ENCODE results near the gene TRAPPC4.

TRAPPC4 gene

DNA sequence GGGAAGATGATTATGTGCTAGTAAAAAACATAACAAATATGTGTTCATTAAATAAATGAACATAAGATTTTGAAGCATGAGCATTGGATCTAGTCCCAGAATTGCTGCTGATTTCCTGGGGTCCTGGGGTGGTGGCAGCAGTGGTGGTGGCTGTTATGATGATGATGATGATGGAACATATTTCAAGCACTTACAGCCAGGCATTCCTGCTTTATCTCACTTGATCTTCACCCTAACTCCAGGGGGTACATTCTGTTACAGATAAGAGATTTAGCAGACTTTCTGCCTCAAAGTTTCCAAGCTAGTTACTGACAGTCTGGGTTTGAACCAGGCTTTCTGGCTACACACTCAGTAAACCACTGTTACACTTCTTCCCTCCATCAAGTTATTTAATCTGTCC lies 5.2 kb downstream of the TRAPPC4 start:
- H3K4me3 Mint-ChIP-seq, result no peak overlapping the region
- peaks cover 45% of the 10 kb centered on the region for H3K36me3 Mint-ChIP-seq
- H3K27me3 Mint-ChIP-seq, result no peaks in the 10 kb centered on the region
- no peaks in the 10 kb centered on the region for H3K9me3 Mint-ChIP-seq
- no peak for DNase-seq
- CTCF ChIA-PET, result no interaction called here
- peaks cover 52% of the 10 kb centered on the region for H3K4me1 Mint-ChIP-seq
- H3K27ac Mint-ChIP-seq, result no peak overlapping the region

DNA sequence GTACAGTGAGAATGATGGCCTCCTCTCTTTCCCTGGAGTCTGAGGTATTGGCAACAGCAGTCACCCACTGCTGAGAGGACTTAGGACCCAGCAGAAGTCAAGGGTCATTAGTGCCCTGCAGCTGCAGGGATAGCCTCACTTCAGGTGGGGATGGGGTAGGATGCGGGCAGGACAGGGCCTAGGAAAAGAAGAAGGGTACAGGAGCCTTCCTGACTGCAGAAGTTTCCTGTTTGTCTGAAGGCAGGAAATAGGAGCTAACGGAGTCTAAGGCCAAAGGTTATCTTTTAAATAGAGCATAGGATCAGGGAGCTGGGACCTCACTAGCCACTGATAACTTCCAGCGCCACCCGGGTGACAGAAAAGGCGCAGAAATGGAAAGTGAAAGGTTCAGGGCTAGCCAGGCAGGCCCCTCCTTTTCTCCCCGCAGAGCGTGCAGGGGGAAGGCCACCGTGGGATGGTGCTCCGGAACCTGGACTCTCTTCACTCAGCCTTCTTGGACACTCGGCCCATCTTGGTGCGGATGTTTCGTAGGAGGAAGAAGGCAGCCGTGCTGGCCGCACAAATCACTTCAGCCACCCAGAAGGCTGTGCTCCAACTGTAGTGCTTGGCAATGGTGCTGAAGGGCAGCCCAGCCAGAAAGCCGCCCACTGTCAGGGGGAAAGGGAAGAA lies 6.0 kb downstream of the TRAPPC4 start:
- peak overlapping the region; percentile 8 for H3K27ac Mint-ChIP-seq
- no peaks in the 10 kb centered on the region for H3K27me3 Mint-ChIP-seq
- H3K4me1 Mint-ChIP-seq, result peaks cover 57% of the 10 kb centered on the region
- CTCF ChIA-PET, result no interaction called here
- no peaks in the 10 kb centered on the region for H3K9me3 Mint-ChIP-seq
- no peak overlapping the region for H3K4me3 Mint-ChIP-seq
- H3K36me3 Mint-ChIP-seq, result peaks cover 43% of the 10 kb centered on the region
- DNase-seq, result no peak

DNA sequence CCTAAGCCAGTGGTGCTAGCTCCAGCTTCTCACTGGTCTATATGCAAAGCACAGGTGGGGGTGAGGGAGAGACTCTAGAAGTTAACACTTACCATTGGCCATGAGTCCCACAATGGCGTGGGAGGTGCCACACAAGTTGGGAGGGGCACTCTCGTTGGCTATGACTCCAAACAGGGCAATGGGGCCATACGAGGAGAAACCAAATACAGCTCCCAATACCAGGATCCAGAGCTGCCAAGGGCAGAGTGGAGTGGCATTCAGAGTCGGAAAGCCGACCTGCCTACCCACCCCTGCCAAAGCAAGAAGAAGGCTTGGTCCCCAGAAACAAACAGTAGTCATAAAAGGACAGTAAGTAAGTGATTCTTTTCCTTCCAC lies 6.5 kb downstream of the TRAPPC4 start:
- H3K27ac Mint-ChIP-seq, result no peak overlapping the region
- DNase-seq, result no peak
- peaks cover 56% of the 10 kb centered on the region for H3K4me1 Mint-ChIP-seq
- CTCF ChIA-PET, result no interaction called here
- H3K9me3 Mint-ChIP-seq, result no peaks in the 10 kb centered on the region
- no peak overlapping the region for H3K4me3 Mint-ChIP-seq
- no peaks in the 10 kb centered on the region for H3K27me3 Mint-ChIP-seq
- peaks cover 38% of the 10 kb centered on the region for H3K36me3 Mint-ChIP-seq

DNA sequence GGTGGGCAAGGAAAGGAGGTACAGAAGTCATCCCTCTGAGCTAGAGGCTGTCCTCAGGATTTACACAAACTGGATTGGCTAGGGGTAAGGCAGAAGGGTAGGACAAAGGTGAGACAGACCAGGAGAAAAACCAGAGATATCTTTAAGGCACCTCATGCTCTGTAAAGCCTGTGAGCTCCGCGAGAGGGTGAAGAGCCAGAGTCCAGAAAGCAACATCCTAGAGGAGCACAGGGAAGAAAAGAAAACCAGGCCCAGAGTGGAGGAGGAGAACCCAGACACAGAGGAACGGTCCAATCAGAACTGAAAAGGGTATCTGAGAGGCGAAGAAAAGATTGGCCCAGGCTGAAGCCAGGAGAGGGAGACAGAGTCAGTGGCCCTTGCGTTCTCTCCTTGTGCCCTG lies 7.0 kb downstream of the TRAPPC4 start:
- no peak overlapping the region for H3K27ac Mint-ChIP-seq
- peaks cover 51% of the 10 kb centered on the region for H3K4me1 Mint-ChIP-seq
- H3K36me3 Mint-ChIP-seq, result peaks cover 34% of the 10 kb centered on the region
- CTCF ChIA-PET, result no interaction called here
- no peak overlapping the region for H3K4me3 Mint-ChIP-seq
- no peak for DNase-seq
- H3K9me3 Mint-ChIP-seq, result no peaks in the 10 kb centered on the region
- no peaks in the 10 kb centered on the region for H3K27me3 Mint-ChIP-seq

DNA sequence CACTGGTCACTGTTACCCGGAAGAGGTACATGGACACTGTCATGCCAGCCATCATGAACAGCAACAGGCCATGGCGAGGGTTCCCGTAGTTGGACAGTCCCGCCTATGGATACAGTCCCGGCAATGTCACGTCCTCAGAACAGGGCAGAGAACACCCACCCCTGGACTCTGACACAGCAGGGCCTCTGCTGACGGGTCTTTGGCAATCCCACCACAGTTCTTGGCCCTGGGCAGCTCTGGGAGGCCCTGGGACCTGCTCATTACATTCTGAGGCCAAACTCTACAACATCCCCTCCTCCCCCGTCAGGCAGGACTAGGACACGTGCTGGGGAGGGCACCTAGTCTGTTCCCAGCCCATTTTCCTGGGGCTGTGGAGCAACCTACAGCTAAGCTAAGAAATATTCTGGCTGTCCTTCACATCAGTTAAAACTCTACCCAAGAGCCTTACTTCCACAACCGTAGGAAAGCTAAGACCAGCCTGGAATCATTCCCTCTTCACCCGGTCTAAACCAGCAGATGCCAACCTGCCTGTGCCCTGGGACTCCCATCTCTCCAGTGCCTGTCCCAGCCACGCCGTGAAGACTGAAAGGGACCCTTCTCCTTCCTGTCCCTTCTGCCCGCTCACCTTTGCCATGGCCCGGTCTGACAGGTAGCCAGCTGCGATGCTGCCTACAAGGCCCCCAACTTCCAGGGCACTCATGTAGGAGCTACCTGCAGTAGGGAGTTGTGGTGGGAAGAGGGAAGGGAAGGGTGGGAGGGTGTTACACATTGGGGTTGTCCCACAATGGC lies 7.6 kb downstream of the TRAPPC4 start:
- H3K36me3 Mint-ChIP-seq, result peaks cover 33% of the 10 kb centered on the region
- H3K4me3 Mint-ChIP-seq, result no peak overlapping the region
- no peaks in the 10 kb centered on the region for H3K9me3 Mint-ChIP-seq
- no peak for DNase-seq
- CTCF ChIA-PET, result interaction anchor here (0.8 kb wide), 1 partner anchor 30 kb away, joined by 3 read pairs; no protein-coding TSS in a partner anchor
- no peak overlapping the region for H3K27ac Mint-ChIP-seq
- H3K27me3 Mint-ChIP-seq, result no peaks in the 10 kb centered on the region
- peaks cover 49% of the 10 kb centered on the region for H3K4me1 Mint-ChIP-seq

DNA sequence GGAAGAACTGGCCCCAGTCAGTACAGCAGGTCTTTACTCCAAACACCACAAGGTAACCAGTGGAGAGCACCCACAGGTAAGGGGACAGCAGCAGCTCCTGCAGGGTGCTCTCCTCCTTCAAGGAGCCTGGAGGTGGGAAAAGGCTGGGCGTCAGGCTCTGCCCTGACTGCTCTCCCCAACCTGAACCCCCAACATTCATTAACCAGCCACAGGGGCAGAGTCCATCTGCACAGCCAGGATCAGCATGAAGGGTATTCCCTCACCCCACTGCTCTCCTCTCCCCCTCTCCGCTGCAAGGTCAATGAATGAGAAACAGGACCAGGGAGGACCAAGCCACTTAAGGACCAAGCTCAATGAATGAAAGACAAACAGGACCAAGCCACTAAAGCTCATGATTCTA lies 8.4 kb downstream of the TRAPPC4 start:
- Mint-ChIP-seq H3K36me3 (peaks cover 25% of the 10 kb centered on the region), H3K4me3 (no peak overlapping the region), H3K4me1 (peaks cover 44% of the 10 kb centered on the region), H3K27ac (no peak overlapping the region), H3K9me3 (no peaks in the 10 kb centered on the region), H3K27me3 (no peaks in the 10 kb centered on the region)
- CTCF ChIA-PET, result interaction anchor here (0.7 to 1.2 kb wide), 3 partner anchors 21 to 170 kb away, joined by 3 read pairs; no protein-coding TSS in a partner anchor
- DNase-seq, result no peak

DNA sequence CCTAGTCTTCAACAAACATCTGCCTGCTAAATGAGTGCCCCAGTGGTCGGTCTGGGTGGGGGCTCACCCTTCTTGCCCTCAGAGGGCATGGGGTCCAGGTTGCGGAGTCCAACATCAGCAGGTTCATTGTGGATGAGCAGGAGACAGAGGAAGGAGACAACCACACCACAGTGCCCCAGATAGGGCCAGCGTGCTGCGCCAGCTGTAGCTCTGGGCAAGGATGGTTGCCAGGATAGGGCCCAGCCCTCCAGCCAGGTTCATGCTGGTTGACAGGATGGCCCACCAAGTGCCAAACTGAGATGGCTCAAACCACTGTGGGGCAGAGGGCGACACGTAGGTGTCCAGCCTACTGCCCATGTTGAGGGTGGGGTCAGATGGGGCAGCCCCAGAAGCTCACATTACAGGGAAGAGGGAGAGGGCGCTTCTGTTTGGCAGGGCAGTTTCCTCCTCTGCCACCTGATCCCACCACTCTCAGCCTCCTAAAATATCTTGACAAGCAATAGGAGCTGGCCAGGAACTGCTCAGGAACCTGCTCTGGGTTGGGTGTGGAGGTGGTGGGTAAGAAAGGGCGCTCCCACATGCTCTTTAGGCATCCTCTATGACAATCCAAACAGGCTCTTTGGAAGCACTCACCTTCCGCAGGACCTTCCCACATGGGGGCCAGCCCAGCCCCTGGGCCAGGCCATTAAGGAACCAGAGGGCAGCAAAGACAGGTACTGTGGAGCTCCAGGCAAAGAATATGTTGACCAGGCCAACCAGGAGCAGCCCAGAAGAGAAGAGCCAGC lies 9.2 kb downstream of the TRAPPC4 start:
- H3K36me3 Mint-ChIP-seq, result peaks cover 22% of the 10 kb centered on the region
- H3K9me3 Mint-ChIP-seq, result no peaks in the 10 kb centered on the region
- H3K4me1 Mint-ChIP-seq, result peaks cover 41% of the 10 kb centered on the region
- H3K27me3 Mint-ChIP-seq, result no peaks in the 10 kb centered on the region
- no peak overlapping the region for H3K4me3 Mint-ChIP-seq
- DNase-seq, result no peak
- no peak overlapping the region for H3K27ac Mint-ChIP-seq
- CTCF ChIA-PET, result interaction anchor here (1.2 to 1.5 kb wide), 2 partner anchors 8 to 20 kb away, joined by 3 read pairs; no protein-coding TSS in a partner anchor

DNA sequence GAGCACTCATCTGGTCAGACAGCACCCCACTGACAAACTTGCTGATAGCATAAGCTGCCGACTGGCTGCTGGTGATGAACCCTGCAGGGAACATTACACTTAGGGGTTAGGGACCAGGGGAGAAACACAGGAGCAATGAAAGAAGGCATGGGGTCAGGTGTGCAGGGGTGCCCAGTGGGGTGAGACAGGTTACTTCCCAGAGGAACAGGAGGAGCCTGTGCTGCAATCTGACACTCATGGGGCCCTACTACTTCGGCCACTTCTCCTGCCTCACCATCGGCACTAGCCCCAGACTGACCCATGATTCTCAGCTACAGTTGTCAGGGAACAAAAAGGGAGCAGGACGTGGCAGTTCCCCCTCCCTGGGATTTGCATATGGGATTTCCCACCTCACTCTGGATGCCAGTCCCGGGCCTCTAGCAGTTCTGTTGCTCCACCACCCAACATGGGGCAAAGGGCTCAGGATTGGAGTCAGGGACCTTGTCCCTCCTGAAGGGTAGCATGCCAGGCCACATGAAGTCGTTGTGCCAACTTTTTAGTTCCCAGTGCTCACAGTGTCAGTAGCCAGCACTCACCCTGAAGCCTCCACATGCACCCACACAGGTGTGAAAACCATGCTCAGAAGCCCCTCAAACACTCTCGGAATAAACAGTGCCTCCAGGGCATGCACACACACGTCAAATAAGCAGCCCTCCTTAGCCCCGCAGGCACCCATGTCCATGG lies 9.9 kb downstream of the TRAPPC4 start:
- CTCF ChIA-PET, result interaction anchor here (1.2 to 1.5 kb wide), 2 partner anchors 9 to 20 kb away, joined by 3 read pairs; no protein-coding TSS in a partner anchor
- peaks cover 18% of the 10 kb centered on the region for H3K36me3 Mint-ChIP-seq
- H3K27ac Mint-ChIP-seq, result no peak overlapping the region
- no peaks in the 10 kb centered on the region for H3K27me3 Mint-ChIP-seq
- H3K4me3 Mint-ChIP-seq, result peak overlapping the region; percentile 63
- no peak for DNase-seq
- no peaks in the 10 kb centered on the region for H3K9me3 Mint-ChIP-seq
- peaks cover 36% of the 10 kb centered on the region for H3K4me1 Mint-ChIP-seq

DNA sequence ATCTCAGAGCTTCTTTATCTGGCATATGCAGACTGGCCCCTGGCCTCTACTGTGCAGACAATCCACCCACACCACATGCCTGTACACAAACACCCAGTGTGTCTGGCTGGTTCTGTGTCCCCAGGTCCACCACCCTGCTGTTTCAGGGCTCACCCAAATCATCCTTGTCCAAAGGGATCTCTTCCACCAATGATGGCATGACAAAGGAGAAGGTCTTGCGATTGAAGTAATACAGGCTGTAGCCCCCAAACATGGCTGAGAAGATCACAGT lies 10.4 kb downstream of the TRAPPC4 start:
- H3K9me3 Mint-ChIP-seq, result no peaks in the 10 kb centered on the region
- H3K4me3 Mint-ChIP-seq, result peak overlapping the region; percentile 63
- H3K4me1 Mint-ChIP-seq, result peaks cover 33% of the 10 kb centered on the region
- no peak for DNase-seq
- H3K27me3 Mint-ChIP-seq, result no peaks in the 10 kb centered on the region
- H3K36me3 Mint-ChIP-seq, result peaks cover 15% of the 10 kb centered on the region
- CTCF ChIA-PET, result no interaction called here
- H3K27ac Mint-ChIP-seq, result peak overlapping the region; percentile 39

DNA sequence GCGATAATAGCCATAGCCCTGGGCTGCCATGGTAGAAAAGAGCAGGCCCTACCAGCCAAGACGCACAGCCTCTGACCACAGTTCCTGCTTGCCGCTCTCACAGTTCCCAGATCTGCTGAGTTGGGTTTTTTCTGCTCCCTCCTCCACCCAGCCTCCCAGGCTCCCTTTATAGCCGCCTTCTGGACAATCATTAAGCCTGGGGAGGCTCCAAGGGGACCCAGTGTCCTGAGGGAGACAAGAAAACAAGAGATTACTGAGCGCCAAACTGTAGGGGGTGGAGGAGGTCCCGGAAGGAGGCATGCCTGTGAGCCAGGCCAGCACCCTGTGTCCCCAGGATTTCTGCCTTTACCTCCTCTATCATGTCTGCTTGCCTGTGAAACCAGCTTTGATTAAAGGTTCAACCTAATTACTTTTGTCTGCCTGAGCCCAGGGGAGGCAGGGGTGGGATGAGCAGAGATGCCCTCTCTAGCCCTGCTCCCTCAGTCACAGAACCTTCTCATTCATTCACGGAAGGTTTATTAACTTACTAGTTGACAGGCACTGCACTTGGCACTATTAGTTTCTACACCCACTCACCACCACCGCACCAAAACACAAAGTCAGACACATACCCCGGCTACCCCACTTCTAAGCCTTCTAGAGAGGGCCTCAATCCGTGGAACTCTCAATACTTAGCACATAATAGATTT lies 10.9 kb downstream of the TRAPPC4 start:
- peak overlapping the region; percentile 39 for H3K27ac Mint-ChIP-seq
- CTCF ChIA-PET, result interaction anchor here (1.9 kb wide), 1 partner anchor 14 kb away, joined by 5 read pairs; no protein-coding TSS in a partner anchor
- H3K36me3 Mint-ChIP-seq, result peaks cover 13% of the 10 kb centered on the region
- H3K9me3 Mint-ChIP-seq, result no peaks in the 10 kb centered on the region
- peak overlapping the region; percentile 63 for H3K4me3 Mint-ChIP-seq
- no peak for DNase-seq
- H3K4me1 Mint-ChIP-seq, result peaks cover 29% of the 10 kb centered on the region
- no peaks in the 10 kb centered on the region for H3K27me3 Mint-ChIP-seq

DNA sequence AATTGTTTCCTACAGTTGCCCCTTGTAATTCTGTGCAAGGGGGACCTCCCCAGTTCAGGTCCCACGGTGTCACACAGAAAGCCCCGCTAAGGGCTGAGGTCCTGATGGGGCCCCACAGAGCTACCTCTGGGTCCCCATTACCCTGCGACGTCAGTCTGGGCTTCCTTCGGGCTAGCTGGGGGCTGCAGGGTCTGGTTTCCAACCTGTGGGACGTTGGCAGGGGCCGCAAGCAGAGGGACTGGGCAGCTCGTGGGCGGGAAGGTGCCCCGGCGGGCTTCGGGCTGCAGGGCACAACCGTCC lies 11.4 kb downstream of the TRAPPC4 start:
- Mint-ChIP-seq H3K4me3 (peak overlapping the region; percentile 63), H3K27ac (peak overlapping the region; percentile 39), H3K27me3 (no peaks in the 10 kb centered on the region), H3K4me1 (peaks cover 26% of the 10 kb centered on the region), H3K9me3 (no peaks in the 10 kb centered on the region), H3K36me3 (peaks cover 10% of the 10 kb centered on the region)
- CTCF ChIA-PET, result interaction anchor here (1.0 to 1.9 kb wide), 3 partner anchors 15 to 137 kb away, joined by 3 to 5 read pairs (median 4); partner anchors contain the start of gene CENATAC
- DNase-seq, result no peak

DNA sequence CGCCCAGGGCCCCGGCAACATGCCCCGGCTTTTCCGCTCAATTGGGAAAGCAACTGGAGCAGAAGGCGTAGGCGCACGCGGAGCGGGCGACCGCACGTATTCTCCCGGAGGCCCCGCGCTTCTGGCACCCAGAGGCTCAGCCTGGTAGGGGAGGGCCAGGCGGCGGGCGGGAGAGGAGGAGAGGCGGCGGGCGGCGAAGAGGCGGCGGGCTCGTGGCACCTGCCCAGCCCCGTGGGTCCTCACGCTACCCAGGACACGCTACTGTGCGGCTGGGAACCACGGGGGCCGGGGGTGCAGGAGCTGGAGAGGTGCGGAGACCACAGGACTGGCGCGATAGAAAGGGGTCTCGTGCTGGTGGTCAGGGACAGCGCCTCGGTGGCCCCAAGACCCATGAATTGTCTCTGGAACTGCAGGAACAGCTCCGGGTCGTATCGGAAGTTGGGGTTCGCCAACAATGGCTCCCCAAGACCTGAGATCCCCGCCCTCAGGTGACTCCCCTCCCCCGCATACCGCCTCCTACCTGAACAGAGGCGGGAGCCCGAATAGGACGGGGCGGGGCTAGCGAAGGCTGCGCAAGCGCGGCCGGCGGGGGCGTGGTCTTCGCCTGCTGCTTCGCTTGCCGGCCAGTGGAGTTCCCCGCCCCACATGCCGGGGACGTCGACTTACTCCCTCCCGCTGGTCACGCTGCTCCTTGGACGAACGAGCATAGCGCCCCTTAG lies 11.9 kb downstream of the TRAPPC4 start, which contains the start of gene SLC37A4:
SLC37A4 (minus strand) TSS at position 549 of the 719 bp plus-strand sequence.
- Mint-ChIP-seq H3K27me3 (no peaks in the 10 kb centered on the region), H3K27ac (peak within 1 kb of the TSS; percentile 89), H3K9me3 (no peaks in the 10 kb centered on the region), H3K4me3 (peak within 1 kb of the TSS; percentile 63), H3K36me3 (peaks cover 6% of the 10 kb centered on the region), H3K4me1 (peaks cover 25% of the 10 kb centered on the region)
- CTCF ChIA-PET, result interaction anchor here (1.0 to 1.9 kb wide), 7 partner anchors 15 to 136 kb away, joined by 3 to 6 read pairs (median 4); partner anchors contain the start of gene CENATAC
- DNase-seq, result peak; percentile 99

DNA sequence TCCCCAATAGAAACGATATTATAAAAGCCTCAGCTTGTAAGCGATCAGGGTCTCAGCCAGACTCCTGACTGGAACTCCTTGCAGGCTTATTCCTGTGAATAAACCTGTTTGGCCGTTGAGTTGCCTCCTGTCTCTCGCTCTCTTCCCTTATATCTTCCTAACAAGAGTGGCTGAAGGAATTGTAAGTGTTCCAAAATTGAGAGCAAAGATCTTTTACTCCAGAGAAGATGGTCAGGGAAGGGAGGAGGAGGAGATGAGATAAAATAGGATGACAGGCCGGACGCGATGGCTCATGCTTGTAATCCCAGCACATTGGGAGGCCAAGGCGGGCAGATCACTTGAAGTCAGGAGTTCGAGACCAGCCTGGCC lies 13.3 kb downstream of the TRAPPC4 start:
- no peak overlapping the region for H3K27ac Mint-ChIP-seq
- no peak overlapping the region for H3K4me3 Mint-ChIP-seq

More for the DNA sequence above, 13.3 kb downstream of the TRAPPC4 start:
- no peaks in the 10 kb centered on the region for H3K9me3 Mint-ChIP-seq
- no peak for DNase-seq
- peaks cover 5% of the 10 kb centered on the region for H3K36me3 Mint-ChIP-seq
- H3K4me1 Mint-ChIP-seq, result peaks cover 23% of the 10 kb centered on the region
- no peaks in the 10 kb centered on the region for H3K27me3 Mint-ChIP-seq
- CTCF ChIA-PET, result interaction anchor here (0.7 to 1.4 kb wide), 6 partner anchors 9 to 102 kb away, joined by 3 to 6 read pairs (median 3); no protein-coding TSS in a partner anchor

Measured in activated naive CD4-positive, alpha-beta T cell treated with anti-CD3 and anti-CD28 coated beads, Interleukin-2, amount 10 ng/mL, durations not matched to agents 7 days and 5 days (primary cell).